ENCODE data around the gene ROBO1.

The ROBO1 gene

GRCh38 chr3:78611278-78611677 lies 1156.5 kb downstream of the ROBO1 start:
- Mint-ChIP-seq H3K27me3 (no peaks in the 10 kb centered on the region), H3K4me3 (no peak overlapping the region), H3K27ac (no peak overlapping the region), H3K4me1 (ENCODE audit: low read depth in 2 of 2) (no peaks in the 10 kb centered on the region), H3K36me3 (ENCODE audit: insufficient read depth) (no peaks in the 10 kb centered on the region), H3K9me3 (peaks cover 6 to 9% of the 10 kb centered on the region in 2 donors)
- no peak for ATAC-seq (replicated peaks)
- no peak for DNase-seq

- no peak overlapping the region for H3K27ac Mint-ChIP-seq
- no peaks in the 10 kb centered on the region for H3K36me3 Mint-ChIP-seq (ENCODE audit: insufficient read depth)
- H3K4me1 Mint-ChIP-seq (ENCODE audit: low read depth in 2 of 2), result no peaks in the 10 kb centered on the region
- no peaks in the 10 kb centered on the region for H3K27me3 Mint-ChIP-seq
- ATAC-seq (replicated peaks) (no peak), DNase-seq (no peak)
- H3K4me3 Mint-ChIP-seq, result no peak overlapping the region
- peaks cover 11 to 12% of the 10 kb centered on the region in 2 donors for H3K9me3 Mint-ChIP-seq
Measured at GRCh38 chr3:78610462-78611125, 1157.2 kb downstream of the ROBO1 start.

- H3K4me3 Mint-ChIP-seq, result no peak overlapping the region
- no peaks in the 10 kb centered on the region for H3K27me3 Mint-ChIP-seq
- peaks cover 11 to 29% of the 10 kb centered on the region in 2 donors for H3K9me3 Mint-ChIP-seq
- H3K36me3 Mint-ChIP-seq (ENCODE audit: insufficient read depth), result no peaks in the 10 kb centered on the region
- H3K4me1 Mint-ChIP-seq (ENCODE audit: low read depth in 2 of 2), result no peaks in the 10 kb centered on the region
- DNase-seq (no peak), ATAC-seq (replicated peaks) (no peak)
- no peak overlapping the region for H3K27ac Mint-ChIP-seq
Measured at GRCh38 chr3:78606756-78607155, 1161.0 kb downstream of the ROBO1 start.

- no peak overlapping the region for H3K4me3 Mint-ChIP-seq
- H3K9me3 Mint-ChIP-seq, result peaks cover 11 to 29% of the 10 kb centered on the region in 2 donors
- no peak overlapping the region for H3K27ac Mint-ChIP-seq
- H3K36me3 Mint-ChIP-seq (ENCODE audit: insufficient read depth), result no peaks in the 10 kb centered on the region
- H3K4me1 Mint-ChIP-seq (ENCODE audit: low read depth in 2 of 2), result no peaks in the 10 kb centered on the region
- ATAC-seq (replicated peaks) (no peak), DNase-seq (no peak)
- no peaks in the 10 kb centered on the region for H3K27me3 Mint-ChIP-seq
Measured at GRCh38 chr3:78605178-78605577, 1162.6 kb downstream of the ROBO1 start.

- peaks cover 11 to 29% of the 10 kb centered on the region in 2 donors for H3K9me3 Mint-ChIP-seq
- no peak overlapping the region for H3K4me3 Mint-ChIP-seq
- H3K27me3 Mint-ChIP-seq, result no peaks in the 10 kb centered on the region
- DNase-seq, result no peak
- H3K4me1 Mint-ChIP-seq (ENCODE audit: low read depth in 2 of 2), result no peaks in the 10 kb centered on the region
- ATAC-seq (replicated peaks), result no peak
- no peaks in the 10 kb centered on the region for H3K36me3 Mint-ChIP-seq (ENCODE audit: insufficient read depth)
- no peak overlapping the region for H3K27ac Mint-ChIP-seq
Measured at GRCh38 chr3:78604341-78604740, 1163.5 kb downstream of the ROBO1 start.

- Mint-ChIP-seq H3K36me3 (ENCODE audit: insufficient read depth) (no peaks in the 10 kb centered on the region), H3K9me3 (peaks cover 5 to 23% of the 10 kb centered on the region in 2 donors), H3K27ac (no peak overlapping the region), H3K4me1 (ENCODE audit: low read depth in 2 of 2) (no peaks in the 10 kb centered on the region), H3K27me3 (no peaks in the 10 kb centered on the region), H3K4me3 (no peak overlapping the region)
- ATAC-seq (replicated peaks), result no peak
- no peak for DNase-seq
Measured at GRCh38 chr3:78601249-78601648, 1166.5 kb downstream of the ROBO1 start.

- no peaks in the 10 kb centered on the region for H3K4me1 Mint-ChIP-seq (ENCODE audit: low read depth in 2 of 2)
- peaks cover 20 to 21% of the 10 kb centered on the region in 2 donors for H3K9me3 Mint-ChIP-seq
- ATAC-seq (replicated peaks) (no peak), DNase-seq (no peak)
- no peaks in the 10 kb centered on the region for H3K36me3 Mint-ChIP-seq (ENCODE audit: insufficient read depth)
- H3K4me3 Mint-ChIP-seq, result no peak overlapping the region
- no peak overlapping the region for H3K27ac Mint-ChIP-seq
- no peaks in the 10 kb centered on the region for H3K27me3 Mint-ChIP-seq
Measured at GRCh38 chr3:78589778-78590177, 1178.0 kb downstream of the ROBO1 start.

- H3K36me3 Mint-ChIP-seq (ENCODE audit: insufficient read depth), result no peaks in the 10 kb centered on the region
- H3K4me3 Mint-ChIP-seq, result no peak overlapping the region
- no peak for ATAC-seq (replicated peaks)
- H3K27ac Mint-ChIP-seq, result no peak overlapping the region
- H3K27me3 Mint-ChIP-seq, result no peaks in the 10 kb centered on the region
- no peak for DNase-seq
- H3K4me1 Mint-ChIP-seq (ENCODE audit: low read depth in 2 of 2), result no peaks in the 10 kb centered on the region
- H3K9me3 Mint-ChIP-seq, result peaks cover 19 to 24% of the 10 kb centered on the region in 2 donors
Measured at GRCh38 chr3:78588906-78589621, 1178.7 kb downstream of the ROBO1 start.

- no peak for ATAC-seq (replicated peaks)
- no peak for DNase-seq
- no peaks in the 10 kb centered on the region for H3K4me1 Mint-ChIP-seq (ENCODE audit: low read depth in 2 of 2)
- H3K27me3 Mint-ChIP-seq, result no peaks in the 10 kb centered on the region
- H3K9me3 Mint-ChIP-seq, result peaks cover 13 to 33% of the 10 kb centered on the region in 2 donors
- H3K36me3 Mint-ChIP-seq (ENCODE audit: insufficient read depth), result no peaks in the 10 kb centered on the region
- no peak overlapping the region for H3K27ac Mint-ChIP-seq
- no peak overlapping the region for H3K4me3 Mint-ChIP-seq
Measured at GRCh38 chr3:78580681-78581080, 1187.1 kb downstream of the ROBO1 start.

GRCh38 chr3:78571486-78571885 lies 1196.3 kb downstream of the ROBO1 start:
- DNase-seq, result no peak
- no peak for ATAC-seq (replicated peaks)
- Mint-ChIP-seq H3K4me1 (ENCODE audit: low read depth in 2 of 2) (no peaks in the 10 kb centered on the region), H3K27ac (no peak overlapping the region), H3K4me3 (no peak overlapping the region), H3K9me3 (peaks cover 6 to 11% of the 10 kb centered on the region in 2 donors), H3K27me3 (no peaks in the 10 kb centered on the region), H3K36me3 (ENCODE audit: insufficient read depth) (no peaks in the 10 kb centered on the region)

- Mint-ChIP-seq H3K36me3 (ENCODE audit: insufficient read depth) (no peaks in the 10 kb centered on the region), H3K4me3 (no peak overlapping the region), H3K27ac (no peak overlapping the region), H3K9me3 (peaks cover 0 to 11% of the 10 kb centered on the region in 2 donors), H3K4me1 (ENCODE audit: low read depth in 2 of 2) (no peaks in the 10 kb centered on the region), H3K27me3 (no peaks in the 10 kb centered on the region)
- DNase-seq (no peak), ATAC-seq (replicated peaks) (no peak)
Measured at GRCh38 chr3:78570496-78570895, 1197.3 kb downstream of the ROBO1 start.

GRCh38 chr3:78569804-78570203 lies 1198.0 kb downstream of the ROBO1 start:
- no peaks in the 10 kb centered on the region for H3K4me1 Mint-ChIP-seq (ENCODE audit: low read depth in 2 of 2)
- no peaks in the 10 kb centered on the region for H3K36me3 Mint-ChIP-seq (ENCODE audit: insufficient read depth)
- peaks cover 0 to 11% of the 10 kb centered on the region in 2 donors for H3K9me3 Mint-ChIP-seq
- ATAC-seq (replicated peaks), result no peak
- H3K4me3 Mint-ChIP-seq, result no peak overlapping the region
- no peak for DNase-seq
- no peak overlapping the region for H3K27ac Mint-ChIP-seq
- no peaks in the 10 kb centered on the region for H3K27me3 Mint-ChIP-seq

- Mint-ChIP-seq H3K4me3 (no peak overlapping the region), H3K9me3 (peaks cover 13 to 20% of the 10 kb centered on the region in 2 donors), H3K36me3 (ENCODE audit: insufficient read depth) (no peaks in the 10 kb centered on the region), H3K4me1 (ENCODE audit: low read depth in 2 of 2) (no peaks in the 10 kb centered on the region), H3K27me3 (no peaks in the 10 kb centered on the region), H3K27ac (no peak overlapping the region)
- ATAC-seq (replicated peaks) (no peak), DNase-seq (no peak)
Measured at GRCh38 chr3:78565712-78566111, 1202.1 kb downstream of the ROBO1 start.

GRCh38 chr3:78562328-78562727 lies 1205.5 kb downstream of the ROBO1 start:
- no peaks in the 10 kb centered on the region for H3K27me3 Mint-ChIP-seq
- H3K27ac Mint-ChIP-seq, result no peak overlapping the region
- no peaks in the 10 kb centered on the region for H3K36me3 Mint-ChIP-seq (ENCODE audit: insufficient read depth)
- H3K4me3 Mint-ChIP-seq, result no peak overlapping the region
- DNase-seq, result no peak
- H3K4me1 Mint-ChIP-seq (ENCODE audit: low read depth in 2 of 2), result no peaks in the 10 kb centered on the region
- peaks cover 3 to 20% of the 10 kb centered on the region in 2 donors for H3K9me3 Mint-ChIP-seq
- no peak for ATAC-seq (replicated peaks)
